SH-SY5Y (cell line): Measurements from ENCODE around the gene TWIST2.

ENCODE experiments used
- GATA2 ChIP-seq: IDR thresholded peaks from 2 replicates; pipeline ENCODE4 v1.6.1; 2011; ENCODE audit warnings: mild to moderate bottlenecking, low read depth, low read length
- GATA3 ChIP-seq: IDR thresholded peaks from 2 replicates; pipeline ENCODE4 v1.6.1; 2011; ENCODE audit warnings: low read depth, mild to moderate bottlenecking, low read length, moderate library complexity

- TF ChIP-seq GATA2 (no peak), GATA3 (no peak)
Measured at GRCh38 chr2:238891457-238892203, 43.7 kb downstream of the TWIST2 start.
